VCaP (cell line): ENCODE data around the gene FGFR2.
A peak's percentile ranks its signal among the peaks of the same experiment; 100 is the strongest.

Source experiments
- H3K27ac ChIP-seq: fragments of 450-650 bp; 2 replicates; pipeline ENCODE4 v1.5.1; 2017
- CTCF ChIP-seq: fragments of 450-650 bp; conservative IDR thresholded peaks from 2 replicates; pipeline ENCODE4 v1.5.1; 2017; ENCODE audit warnings: mild to moderate bottlenecking, moderate library complexity

Gene FGFR2

GRCh38 chr10:121598263-121599249 is at the start of gene FGFR2:
TSS of gene FGFR2 (minus strand) at chr10:121598444. CDS start at chr10:121593817, 4,627 bp downstream.
- peak within 1 kb of the TSS; percentile 23 for H3K27ac ChIP-seq
- TF ChIP-seq CTCF, result no peak

GRCh38 chr10:121647401-121647800 is 49.2 kb upstream of the FGFR2 start:
- H3K27ac ChIP-seq, result no peak overlapping the region
- no peak for TF ChIP-seq CTCF

- no peak overlapping the region for H3K27ac ChIP-seq
- TF ChIP-seq CTCF, result no peak
Measured at GRCh38 chr10:121645696-121646095, 47.5 kb upstream of the FGFR2 start.

- no peak overlapping the region for H3K27ac ChIP-seq
- TF ChIP-seq CTCF, result no peak
Measured at GRCh38 chr10:121644501-121644900, 46.3 kb upstream of the FGFR2 start.

- H3K27ac ChIP-seq, result no peak overlapping the region
- TF ChIP-seq CTCF, result no peak
Measured at GRCh38 chr10:121640266-121640665, 42.0 kb upstream of the FGFR2 start.

- TF ChIP-seq CTCF, result no peak
Measured at GRCh38 chr10:121639416-121639815, 41.2 kb upstream of the FGFR2 start.

GRCh38 chr10:121637437-121637836 is 39.2 kb upstream of the FGFR2 start:
- no peak overlapping the region for H3K27ac ChIP-seq
- no peak for TF ChIP-seq CTCF

More at GRCh38 chr10:121639416-121639815, 41.2 kb upstream of the FGFR2 start:
- H3K27ac ChIP-seq, result no peak overlapping the region
